COLO668 (cell line): Measurements from ENCODE around the gene ROBO1.
"Not testable (repeated sequence)": the region's sequence is repeated elsewhere in the genome, so short reads cannot be mapped to it uniquely, and the experiment has no call there.

ENCODE experiments used
- DNase-seq: peaks from one replicate; lab custom pipeline; 2025; ENCODE audit not compliant: unreplicated experiment; lab: John Stamatoyannopoulos, UW

ROBO1 gene

DNA sequence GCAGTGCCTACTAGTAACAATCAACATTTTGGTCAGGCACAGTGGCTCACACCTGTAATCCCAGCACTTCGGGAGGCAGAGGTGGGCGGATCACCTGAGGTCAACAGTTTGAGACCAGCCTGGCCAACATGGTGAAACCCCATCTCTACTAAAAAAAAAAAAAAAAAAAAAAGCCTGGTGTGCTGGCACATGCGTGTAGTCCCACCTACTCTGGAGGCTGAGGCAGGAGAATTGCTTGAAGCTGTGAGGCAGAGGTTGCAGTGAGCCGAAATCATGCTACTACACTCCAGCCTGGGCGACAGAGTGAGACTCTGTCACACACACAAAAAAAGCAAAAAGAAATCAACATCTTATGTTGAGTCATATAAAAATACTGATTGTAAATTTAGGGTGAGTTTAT, 1043.4 kb downstream of the ROBO1 start:
- not testable (repeated sequence) for DNase-seq

- no peak for DNase-seq
Measured at GRCh38 chr3:78721771-78722543, 1045.8 kb downstream of the ROBO1 start.

DNA sequence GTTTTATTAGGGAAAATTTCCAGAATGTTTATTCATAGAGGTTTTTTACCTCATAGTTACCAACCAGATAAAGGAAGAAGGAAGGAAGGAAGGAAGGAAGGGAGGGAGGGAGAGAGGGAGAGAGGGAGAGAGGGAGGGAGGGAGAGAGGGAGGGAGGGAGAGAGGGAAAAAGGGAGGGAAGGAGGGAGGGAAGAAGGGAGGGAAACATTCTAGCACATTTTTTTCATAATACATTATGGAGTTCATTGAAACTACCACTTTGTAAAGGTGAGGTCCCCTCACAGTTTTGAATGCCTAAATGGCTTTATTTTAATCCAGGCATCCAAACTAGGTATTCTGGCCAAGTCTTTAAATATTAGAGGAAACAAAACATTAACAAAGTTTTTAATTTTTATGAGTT, 1049.1 kb downstream of the ROBO1 start:
- no peak for DNase-seq

DNA sequence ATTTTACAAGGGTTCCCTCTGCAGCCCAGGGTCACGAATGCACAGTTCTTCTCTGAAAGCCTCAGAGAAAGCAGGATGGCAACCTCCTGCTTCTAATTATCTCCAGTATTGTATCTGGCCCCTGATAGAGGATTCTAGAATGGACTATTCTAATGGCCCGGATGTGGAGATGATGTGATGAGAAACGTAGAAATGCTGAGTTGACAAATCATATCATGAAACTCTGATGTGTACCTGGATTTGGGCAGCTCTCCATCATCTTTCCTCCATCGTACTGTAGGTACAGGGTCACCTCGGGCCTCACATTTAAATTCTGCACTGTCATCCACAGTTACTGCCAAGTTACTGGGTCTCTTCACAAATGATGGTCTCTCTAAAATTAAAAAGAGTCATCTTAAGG, 1050.8 kb downstream of the ROBO1 start:
- DNase-seq: no peak

DNA sequence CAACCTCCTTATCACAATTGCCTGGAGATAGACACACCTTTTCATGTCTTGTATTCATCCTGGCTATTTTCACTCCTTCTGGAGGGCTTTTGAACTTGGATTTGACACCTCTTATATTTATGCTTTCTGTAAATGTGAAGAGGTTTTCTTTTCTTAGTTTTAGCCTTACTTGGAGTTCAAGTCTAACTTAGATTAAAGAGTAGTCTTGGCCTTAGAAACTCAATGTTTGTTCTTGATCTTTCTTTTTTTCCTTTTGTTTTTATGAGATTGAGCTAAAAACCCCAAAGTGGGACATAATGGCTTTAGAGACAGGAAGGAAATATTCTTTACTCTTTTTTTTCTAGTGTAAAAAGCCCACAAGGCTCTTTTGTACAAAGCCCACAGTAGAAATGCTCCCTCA, 1054.9 kb downstream of the ROBO1 start:
- no peak for DNase-seq

- no peak for DNase-seq
Measured at GRCh38 chr3:78712270-78712669, 1055.5 kb downstream of the ROBO1 start.

DNA sequence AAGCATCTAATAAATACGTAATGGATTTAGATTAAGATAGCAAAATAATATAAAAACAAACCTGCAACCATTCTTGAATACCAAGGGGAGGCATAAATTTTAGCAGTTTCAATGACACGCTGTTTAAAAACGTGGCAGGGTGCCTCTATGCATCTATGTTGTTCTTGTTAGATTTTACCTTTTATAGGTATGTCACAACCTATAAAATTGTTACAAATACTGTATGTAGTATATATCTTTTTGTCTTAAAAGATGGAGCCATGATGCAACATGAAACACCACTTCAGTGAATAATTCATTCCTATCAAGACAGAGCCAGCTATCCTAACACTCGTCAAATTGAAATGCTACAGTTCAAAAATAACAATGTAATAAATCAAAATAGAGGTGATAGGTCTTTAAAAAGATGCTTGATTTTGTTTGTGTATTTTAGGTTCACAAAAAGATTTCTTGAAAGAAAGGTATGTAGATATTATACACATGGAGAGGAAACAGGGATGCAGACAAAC, 1059.2 kb downstream of the ROBO1 start:
- no peak for DNase-seq

GRCh38 chr3:78707609-78708008, 1060.2 kb downstream of the ROBO1 start:
- no peak for DNase-seq

- no peak for DNase-seq
Measured at GRCh38 chr3:78706906-78707523, 1060.8 kb downstream of the ROBO1 start.

DNA sequence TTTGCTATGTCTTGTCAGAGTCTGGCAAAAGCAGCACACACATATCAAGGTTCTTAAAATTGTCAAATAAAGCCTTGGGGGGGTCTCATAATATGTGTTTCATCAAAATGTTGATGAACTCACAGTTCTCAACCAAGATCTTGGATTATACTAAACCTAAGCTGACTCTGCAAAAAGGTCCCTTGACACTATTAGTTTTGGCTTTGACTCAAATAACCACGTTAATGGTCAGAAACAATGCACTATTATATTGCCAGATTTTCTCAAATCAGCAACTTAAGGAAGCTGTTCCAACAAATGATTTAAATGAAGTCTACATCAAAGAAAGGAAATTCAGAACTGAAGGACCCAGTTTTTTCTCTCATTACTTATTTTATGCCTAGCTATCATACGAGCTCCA, 1063.9 kb downstream of the ROBO1 start:
- DNase-seq: no peak

- no peak for DNase-seq
Measured at GRCh38 chr3:78701537-78701936, 1066.3 kb downstream of the ROBO1 start.

- DNase-seq: no peak
Measured at GRCh38 chr3:78698431-78698830, 1069.4 kb downstream of the ROBO1 start.

DNA sequence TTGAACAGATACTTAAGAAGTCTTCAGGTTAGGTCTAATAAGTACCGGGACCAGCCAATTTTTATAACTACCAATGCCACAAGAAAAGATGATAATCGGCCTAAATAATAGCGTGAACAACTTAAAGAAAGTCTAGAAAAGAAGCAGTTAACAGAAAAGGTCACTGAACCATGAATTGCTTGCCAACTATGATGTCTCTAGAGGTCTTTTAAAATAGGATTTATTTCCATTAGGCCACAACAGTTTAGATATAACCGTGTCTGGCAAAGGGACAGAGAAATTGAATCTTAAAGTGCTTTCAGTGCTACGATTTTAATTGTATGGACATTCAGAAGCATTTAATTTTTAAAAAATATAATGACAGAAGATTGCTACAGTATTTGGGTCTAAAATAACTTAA, 1070.4 kb downstream of the ROBO1 start:
- DNase-seq: no peak

DNA sequence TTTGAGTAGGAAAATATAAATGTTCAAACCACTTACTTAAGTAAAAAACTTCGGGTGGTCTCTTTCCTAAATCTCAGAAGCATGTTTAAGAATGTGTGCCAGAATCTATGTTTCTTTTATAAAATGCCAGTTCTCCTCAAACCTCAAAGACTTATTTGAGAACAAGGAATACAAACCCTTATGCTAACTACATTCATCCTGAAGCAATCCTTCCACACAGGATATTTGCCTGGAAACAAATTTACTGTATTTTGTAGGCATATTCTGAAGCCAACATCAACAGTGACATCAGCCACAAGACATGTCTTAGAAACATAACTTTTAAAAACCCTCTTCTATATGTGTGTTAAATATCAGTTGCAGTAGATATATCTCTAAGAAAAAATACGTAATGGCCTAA, 1077.0 kb downstream of the ROBO1 start:
- no peak for DNase-seq

- DNase-seq: no peak
Measured at GRCh38 chr3:78689378-78689777, 1078.4 kb downstream of the ROBO1 start.

- no peak for DNase-seq
Measured at GRCh38 chr3:78687520-78687919, 1080.3 kb downstream of the ROBO1 start.

DNA sequence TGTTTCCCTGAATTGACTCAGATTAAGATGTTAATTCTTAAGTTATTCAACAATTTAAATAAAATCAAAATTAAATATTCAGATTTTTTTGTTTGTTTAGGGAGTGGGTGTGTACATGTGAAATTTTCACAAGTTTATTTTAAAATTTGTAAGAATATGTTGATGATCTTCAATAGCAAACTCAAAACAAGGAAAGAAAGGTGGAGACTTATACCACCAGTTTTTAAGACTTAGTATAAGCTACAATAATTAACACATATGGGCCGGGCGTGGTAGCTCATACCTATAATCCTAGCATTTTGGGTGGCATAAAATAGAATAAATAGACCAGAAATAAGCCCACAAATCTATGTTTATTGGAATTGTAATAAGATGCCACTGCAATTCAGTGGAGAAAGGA, 1084.5 kb downstream of the ROBO1 start:
- no peak for DNase-seq

- not testable (repeated sequence) for DNase-seq
Measured at GRCh38 chr3:78675119-78675805, 1092.5 kb downstream of the ROBO1 start.

- DNase-seq: no peak
Measured at GRCh38 chr3:78670746-78671145, 1097.1 kb downstream of the ROBO1 start.

- DNase-seq: no peak
Measured at GRCh38 chr3:78670094-78670493, 1097.7 kb downstream of the ROBO1 start.

GRCh38 chr3:78668302-78668701, 1099.5 kb downstream of the ROBO1 start:
- DNase-seq: peak; percentile 17

- DNase-seq: no peak
Measured at GRCh38 chr3:78666470-78666800, 1101.4 kb downstream of the ROBO1 start.
